ENCODE data around the gene SAG.

SAG gene

GRCh38 chr2:233320470-233320869, 12.9 kb downstream of the SAG start:
- Histone ChIP-seq H3K27me3 (no peaks in the 10 kb centered on the region), H3K4me3 (ENCODE audit: low read depth in 1 of 2, low read length in 1 of 2) (no peak overlapping the region), H3K9me3 (no peaks in the 10 kb centered on the region), H3K36me3 (no peaks in the 10 kb centered on the region), H3K27ac (no peak overlapping the region), H3K4me1 (ENCODE audit: control insufficient read depth in 1 of 2, insufficient read depth in 1 of 2, low read depth in 1 of 2, low read length in 1 of 2) (peaks cover 0 to 10% of the 10 kb centered on the region in 2 experiments)
- no peak for TF ChIP-seq CTCF (IDR thresholded peaks at IDR 0.05)

- Histone ChIP-seq H3K36me3 (no peaks in the 10 kb centered on the region), H3K9me3 (no peaks in the 10 kb centered on the region), H3K4me3 (ENCODE audit: low read depth in 1 of 2, low read length in 1 of 2) (no peak overlapping the region), H3K27me3 (no peaks in the 10 kb centered on the region), H3K4me1 (ENCODE audit: control insufficient read depth in 1 of 2, insufficient read depth in 1 of 2, low read depth in 1 of 2, low read length in 1 of 2) (peaks cover 0 to 10% of the 10 kb centered on the region in 2 experiments), H3K27ac (no peak overlapping the region)
- TF ChIP-seq CTCF (IDR thresholded peaks at IDR 0.05): no peak
Observed at GRCh38 chr2:233321166-233321565, 13.6 kb downstream of the SAG start.

GRCh38 chr2:233323851-233324250, 16.2 kb downstream of the SAG start:
- H3K4me1 ChIP-seq (ENCODE audit: control insufficient read depth in 1 of 2, insufficient read depth in 1 of 2, low read depth in 1 of 2, low read length in 1 of 2): peaks cover 0 to 3% of the 10 kb centered on the region in 2 experiments
- H3K4me3 ChIP-seq (ENCODE audit: low read depth in 1 of 2, low read length in 1 of 2): no peak overlapping the region
- H3K27me3 ChIP-seq: no peaks in the 10 kb centered on the region
- no peaks in the 10 kb centered on the region for H3K36me3 ChIP-seq
- no peak for TF ChIP-seq CTCF (IDR thresholded peaks at IDR 0.05)
- H3K9me3 ChIP-seq: no peaks in the 10 kb centered on the region
- no peak overlapping the region for H3K27ac ChIP-seq

GRCh38 chr2:233325256-233325655, 17.6 kb downstream of the SAG start:
- H3K4me1 ChIP-seq (ENCODE audit: control insufficient read depth in 1 of 2, insufficient read depth in 1 of 2, low read depth in 1 of 2, low read length in 1 of 2): peaks cover 12 to 15% of the 10 kb centered on the region in 2 experiments
- H3K27ac ChIP-seq: no peak overlapping the region
- TF ChIP-seq CTCF (IDR thresholded peaks at IDR 0.05): no peak
- no peaks in the 10 kb centered on the region for H3K9me3 ChIP-seq
- H3K27me3 ChIP-seq: no peaks in the 10 kb centered on the region
- no peak overlapping the region for H3K4me3 ChIP-seq (ENCODE audit: low read depth in 1 of 2, low read length in 1 of 2)
- no peaks in the 10 kb centered on the region for H3K36me3 ChIP-seq

- no peak overlapping the region for H3K4me3 ChIP-seq (ENCODE audit: low read depth in 1 of 2, low read length in 1 of 2)
- no peak for TF ChIP-seq CTCF (IDR thresholded peaks at IDR 0.05)
- no peak overlapping the region for H3K27ac ChIP-seq
- peaks cover 18 to 20% of the 10 kb centered on the region in 2 experiments for H3K4me1 ChIP-seq (ENCODE audit: control insufficient read depth in 1 of 2, insufficient read depth in 1 of 2, low read depth in 1 of 2, low read length in 1 of 2)
- no peaks in the 10 kb centered on the region for H3K9me3 ChIP-seq
- no peaks in the 10 kb centered on the region for H3K36me3 ChIP-seq
- H3K27me3 ChIP-seq: no peaks in the 10 kb centered on the region
Observed at GRCh38 chr2:233325814-233326213, 18.2 kb downstream of the SAG start.

GRCh38 chr2:233326500-233326899, 18.9 kb downstream of the SAG start:
- Histone ChIP-seq H3K27ac (no peak overlapping the region), H3K36me3 (no peaks in the 10 kb centered on the region), H3K4me3 (ENCODE audit: low read depth in 1 of 2, low read length in 1 of 2) (no peak overlapping the region), H3K4me1 (ENCODE audit: control insufficient read depth in 1 of 2, insufficient read depth in 1 of 2, low read depth in 1 of 2, low read length in 1 of 2) (peaks cover 25 to 27% of the 10 kb centered on the region in 2 experiments), H3K9me3 (no peaks in the 10 kb centered on the region), H3K27me3 (no peaks in the 10 kb centered on the region)
- no peak for TF ChIP-seq CTCF (IDR thresholded peaks at IDR 0.05)

All from neutrophil (primary cell).